HG03066 (cell line): ENCODE data around the gene LSAMP.
"Not testable (repeated sequence)": the region's sequence is repeated elsewhere in the genome, so short reads cannot be mapped to it uniquely, and the experiment has no call there.

ENCODE experiments used
- ATAC-seq: cut with Tn5 transposase; IDR thresholded peaks from one replicate; pipeline ENCODE4 v1.9.1; 2021; ENCODE audit warnings: low read depth; ENCODE audit not compliant: unreplicated experiment

LSAMP gene

DNA sequence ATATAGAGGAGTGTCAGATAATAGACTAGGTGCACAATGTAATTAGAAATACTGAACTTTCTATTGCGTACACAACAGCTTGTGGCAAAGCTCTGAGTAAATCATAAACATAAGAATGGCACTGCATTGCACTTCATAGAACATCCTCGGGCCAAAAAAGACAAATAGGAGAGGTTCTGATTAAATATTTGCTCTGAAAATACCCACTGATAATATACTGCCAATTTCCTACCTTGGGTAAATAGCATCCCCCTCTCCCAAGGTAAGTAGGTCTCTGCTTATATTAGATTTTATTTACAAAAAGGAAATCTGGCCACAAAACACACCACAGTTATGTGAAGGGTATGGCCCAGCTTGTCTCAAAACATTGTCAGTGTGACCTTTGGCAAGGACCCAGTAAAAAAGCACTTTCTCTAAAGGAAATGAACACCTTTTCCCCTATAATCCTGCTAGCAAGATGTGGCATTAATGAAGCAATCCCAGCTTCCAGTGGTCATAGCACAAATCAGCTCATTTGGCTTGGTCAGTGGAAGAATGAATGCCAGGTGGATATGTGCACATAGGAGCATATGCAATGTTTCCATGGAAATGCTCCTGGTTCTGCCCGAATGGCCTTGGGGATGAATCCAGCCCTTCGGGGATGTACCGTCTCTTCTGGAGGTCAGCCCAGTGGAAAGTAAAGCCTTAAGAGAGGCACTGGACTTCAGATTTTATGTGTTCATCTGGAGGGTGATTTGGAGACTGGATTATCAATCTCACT, 315.9 kb downstream of the LSAMP start:
- ATAC-seq, result no peak

DNA sequence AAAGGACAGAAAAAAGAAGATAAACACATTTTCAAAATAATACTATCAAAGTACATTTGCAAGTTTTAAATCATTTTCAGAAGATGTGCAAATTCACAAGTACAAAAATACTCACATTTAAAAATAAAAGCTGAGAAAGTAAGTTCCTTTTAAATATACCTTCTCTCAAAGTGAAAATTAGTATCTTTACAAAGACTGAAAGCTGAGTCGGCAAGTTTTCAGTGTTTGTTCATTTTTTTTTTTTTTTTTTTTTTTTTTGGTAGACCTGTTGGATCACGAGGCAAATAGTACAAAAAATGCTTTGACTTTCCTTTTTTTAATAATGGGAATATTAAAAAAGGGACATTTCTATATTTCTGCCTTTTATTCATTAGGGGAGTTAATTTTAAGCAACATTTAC, 317.8 kb downstream of the LSAMP start:
- ATAC-seq, result no peak

GRCh38 chr3:116124166-116124565, 321.1 kb downstream of the LSAMP start:
- ATAC-seq, result no peak

- ATAC-seq, result no peak
These were observed 326.7 kb downstream of the LSAMP start for GRCh38 chr3:116118475-116119169.

GRCh38 chr3:116114586-116114985, 330.7 kb downstream of the LSAMP start:
- ATAC-seq, result no peak

GRCh38 chr3:116112696-116113095, 332.6 kb downstream of the LSAMP start:
- no peak for ATAC-seq

- ATAC-seq, result no peak
These were observed 333.5 kb downstream of the LSAMP start for GRCh38 chr3:116111765-116112164.

DNA sequence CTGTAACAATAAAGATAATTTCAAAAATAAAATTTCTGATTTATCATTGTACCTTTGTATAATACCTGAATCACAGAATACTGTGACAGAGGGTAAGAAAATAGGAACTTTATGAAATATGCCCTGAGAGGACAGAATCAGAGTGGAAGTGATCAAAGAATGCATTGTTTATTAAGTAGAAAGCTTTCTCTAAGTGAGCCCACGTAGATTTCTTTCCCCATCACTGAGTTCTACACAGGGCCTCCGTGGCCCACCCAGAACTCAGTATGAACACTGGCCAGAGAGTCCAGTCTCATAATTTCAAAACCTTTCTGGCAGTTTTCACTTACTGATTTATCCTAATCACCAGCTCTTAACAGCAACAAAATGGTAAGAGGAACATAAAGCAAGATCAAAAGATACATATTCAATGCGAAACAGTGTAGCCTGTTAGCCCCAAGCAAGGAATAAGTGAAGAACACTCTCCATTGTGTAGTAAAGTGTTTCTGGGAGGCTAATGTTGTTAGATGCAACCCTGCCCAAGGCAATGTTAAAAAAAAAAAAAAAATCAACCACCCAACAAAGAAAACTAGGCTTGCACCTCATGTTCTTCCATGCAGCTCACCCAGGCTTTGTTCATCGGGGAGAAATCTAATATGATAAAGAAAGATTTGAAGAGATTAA, 341.3 kb downstream of the LSAMP start:
- no peak for ATAC-seq

DNA sequence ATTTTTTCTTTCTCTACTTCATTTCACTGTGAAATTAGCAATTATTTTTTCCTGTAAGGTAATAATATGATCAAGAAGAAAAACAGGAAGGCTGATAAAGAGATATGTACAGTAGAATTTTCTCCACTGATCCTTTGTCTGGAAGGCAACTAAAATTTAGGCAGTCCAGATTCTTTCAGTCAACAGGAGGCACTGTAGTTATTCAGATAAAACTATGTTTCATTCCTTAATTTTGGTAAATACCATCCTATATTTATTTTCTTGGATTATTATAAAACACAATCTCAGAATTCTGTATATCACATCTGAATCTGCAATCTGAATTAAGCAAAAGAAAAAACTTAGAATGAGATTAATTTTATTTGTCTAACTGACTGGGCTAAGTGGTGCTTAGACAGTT, 343.2 kb downstream of the LSAMP start:
- no peak for ATAC-seq

- ATAC-seq, result no peak
These were observed 348.1 kb downstream of the LSAMP start for GRCh38 chr3:116097226-116097625.

GRCh38 chr3:116096631-116097030, 348.7 kb downstream of the LSAMP start:
- no peak for ATAC-seq

- ATAC-seq, result no peak
These were observed 351.9 kb downstream of the LSAMP start for GRCh38 chr3:116093374-116093773.

- ATAC-seq, result no peak
These were observed 357.9 kb downstream of the LSAMP start for GRCh38 chr3:116087426-116087825.

DNA sequence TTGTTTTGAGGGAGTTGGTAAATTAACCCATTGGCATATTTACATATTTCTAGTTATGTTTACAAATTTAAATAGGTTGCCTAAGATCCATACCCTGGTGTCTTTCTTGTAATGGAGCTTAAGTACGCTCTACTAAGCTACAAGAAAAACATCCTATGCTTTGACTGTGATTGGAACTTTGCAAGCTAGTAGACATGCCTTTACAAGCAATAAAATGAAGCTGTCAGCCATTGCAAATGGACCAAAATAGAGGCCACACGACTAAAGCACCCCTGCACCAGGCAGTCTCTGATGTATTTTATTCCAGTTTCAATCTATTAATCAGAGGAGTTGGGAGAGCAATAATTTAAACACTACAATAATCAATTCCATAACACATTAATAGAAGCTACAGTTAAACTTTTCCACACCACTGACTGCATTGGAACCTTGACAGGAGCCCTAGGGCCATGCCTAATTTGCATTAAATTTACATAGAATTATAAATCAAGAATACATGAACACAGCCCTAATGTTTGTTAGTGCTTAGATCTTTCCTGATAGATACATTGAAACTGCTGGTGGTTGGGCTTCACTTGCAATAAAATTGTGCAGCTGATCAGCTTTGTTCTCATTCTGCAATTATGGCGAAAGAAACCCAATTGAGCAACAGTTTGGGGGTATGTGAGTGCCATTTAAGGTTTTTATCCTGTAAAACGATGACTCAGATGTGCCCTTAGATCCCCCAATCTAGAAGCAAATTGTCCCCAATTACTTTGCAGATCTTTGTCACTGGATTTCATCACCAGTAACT, 360.1 kb downstream of the LSAMP start:
- no peak for ATAC-seq

DNA sequence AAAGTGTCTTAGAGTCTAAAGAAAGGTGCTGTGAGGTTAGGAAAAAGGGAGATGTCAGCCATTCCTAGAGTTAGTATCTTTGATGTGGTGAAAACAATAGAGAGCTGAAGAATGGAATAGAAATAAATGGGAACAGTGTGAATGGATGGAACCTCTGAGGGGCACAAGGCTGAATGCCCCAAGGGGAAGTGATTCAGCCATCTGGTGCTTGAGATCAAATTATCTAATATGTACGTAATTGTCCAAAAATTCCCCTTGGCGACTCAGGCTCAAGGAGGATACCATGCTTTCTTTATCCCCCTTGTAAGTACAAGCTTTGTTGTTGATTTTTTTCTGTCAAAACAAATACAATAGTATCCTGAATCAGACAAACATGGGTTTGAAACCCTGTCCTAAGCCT, 361.6 kb downstream of the LSAMP start:
- ATAC-seq, result no peak

GRCh38 chr3:116078561-116078960, 366.7 kb downstream of the LSAMP start:
- ATAC-seq, result no peak

GRCh38 chr3:116077557-116077956, 367.7 kb downstream of the LSAMP start:
- no peak for ATAC-seq

DNA sequence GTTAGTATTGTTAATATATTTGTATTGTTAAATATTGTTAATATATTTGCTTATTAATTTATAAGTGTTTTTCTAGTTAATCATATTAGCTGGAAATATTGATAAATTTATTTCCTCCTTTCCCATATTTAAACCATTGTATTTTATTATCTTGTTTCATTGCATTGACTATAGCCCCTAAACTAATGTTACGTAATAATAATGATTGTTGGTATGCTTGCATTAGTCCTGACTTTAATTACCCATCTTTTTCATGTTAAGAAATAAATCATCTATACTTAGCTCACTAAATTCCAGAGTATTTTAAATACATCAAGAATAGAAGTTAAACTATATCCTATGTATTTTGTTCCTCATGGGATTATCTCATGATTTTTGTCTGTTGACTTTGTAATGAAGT, 368.2 kb downstream of the LSAMP start:
- ATAC-seq, result no peak

DNA sequence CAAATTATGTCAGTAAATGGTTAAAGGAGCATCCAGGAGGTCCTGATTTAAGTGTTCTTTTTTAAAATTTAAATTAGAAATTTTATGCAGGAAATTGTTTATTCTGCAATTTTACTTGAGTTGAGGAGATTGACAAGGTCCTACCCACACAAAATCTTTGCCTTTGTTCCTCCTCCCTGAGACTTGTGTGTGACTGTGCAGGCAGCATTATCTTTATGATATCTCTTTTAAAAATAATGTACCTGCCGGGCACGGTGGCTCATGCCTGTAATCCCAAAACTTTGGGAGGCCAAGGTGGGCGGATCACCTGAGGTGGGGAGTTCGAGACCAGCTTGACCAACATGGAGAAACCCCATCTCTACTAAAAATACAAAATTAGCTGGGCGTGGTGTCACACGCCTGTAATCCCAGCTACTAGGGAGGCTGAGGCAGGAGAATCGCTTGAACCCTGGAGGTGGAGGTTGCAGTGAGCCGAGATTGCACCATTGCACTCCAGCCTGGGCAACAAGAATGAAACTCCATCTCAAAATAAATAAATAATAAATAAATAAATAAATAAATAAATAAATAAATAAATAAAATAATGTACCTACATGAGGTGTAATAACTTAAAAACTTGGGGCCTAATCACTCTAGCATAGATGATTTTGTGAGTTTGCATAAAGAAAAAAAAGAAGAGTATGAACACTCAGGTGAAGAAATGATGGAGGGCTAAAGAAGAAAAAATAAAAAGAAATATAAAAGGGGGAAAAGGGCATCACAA, 374.6 kb downstream of the LSAMP start:
- not testable (repeated sequence) for ATAC-seq

GRCh38 chr3:116070061-116070460, 375.2 kb downstream of the LSAMP start:
- ATAC-seq, result no peak
